Neural cell (in vitro differentiated cells): ENCODE measurements around the gene ESYT3. TPM values are rescaled to one million over a fixed set of nuclear protein-coding genes. Genes with fewer than 3 reads are reported as not detected.

Experiments
- H2AFZ ChIP-seq: fragments of 200-600, 300-800 bp; sonication (generic), shearing (Covaris generic); 2 replicates; pipeline ENCODE4 v1.6.0; 2014; ENCODE audit warnings: low read depth, mild to moderate bottlenecking, antibody characterized with exemption, low read length, moderate library complexity
- H3F3A ChIP-seq: fragments of 200-600 bp; shearing (Covaris generic); 2 replicates; pipeline ENCODE4 v1.6.1; 2016; ENCODE audit warnings: mild to moderate bottlenecking, moderate library complexity, mixed read lengths, antibody characterized with exemption, low read length; ENCODE audit not compliant: insufficient read depth, poor library complexity, severe bottlenecking
- H3K27ac ChIP-seq: fragments of 200-600, 300-800 bp; sonication (generic), shearing (Covaris generic); 2 replicates; pipeline ENCODE4 v1.5.1; 2014; ENCODE audit warnings: mild to moderate bottlenecking, low read length, moderate library complexity
- H3K27me3 ChIP-seq: fragments of 300-800, 200-600 bp; sonication (generic), shearing (Covaris generic); 2 replicates; pipeline ENCODE4 v1.6.0; 2014; ENCODE audit warnings: mild to moderate bottlenecking, low read depth, low read length, moderate library complexity; ENCODE audit not compliant: insufficient read depth
- H3K36me3 ChIP-seq: fragments of 300-800, 200-600 bp; sonication (generic), shearing (Covaris generic); 2 replicates; pipeline ENCODE4 v1.5.1; 2014; ENCODE audit warnings: mild to moderate bottlenecking, antibody characterized with exemption, low read length, moderate library complexity; ENCODE audit not compliant: insufficient read depth
- H3K4me2 ChIP-seq: fragments of 300-800, 200-600 bp; sonication (generic), shearing (Covaris generic); 2 replicates; pipeline ENCODE4 v1.6.0; 2014; ENCODE audit warnings: mild to moderate bottlenecking, low read length
- H3K4me3 ChIP-seq: fragments of 300-800, 200-600 bp; sonication (generic), shearing (Covaris generic); 2 replicates; pipeline ENCODE4 v1.5.1; 2014; ENCODE audit warnings: mild to moderate bottlenecking, low read length, moderate library complexity
- H3K79me2 ChIP-seq: fragments of 200-600 bp; shearing (Covaris generic); replicated peaks from 2 replicates; pipeline ENCODE4 v1.6.0; 2014; ENCODE audit warnings: mild to moderate bottlenecking, low read length, moderate library complexity; ENCODE audit not compliant: insufficient read depth
- H3K9ac ChIP-seq: fragments of 300-800, 200-600 bp; sonication (generic), shearing (Covaris generic); 2 replicates; pipeline ENCODE4 v1.6.1; 2016; ENCODE audit warnings: mild to moderate bottlenecking, low read length, mixed read lengths
- H3K9me2 ChIP-seq: fragments of 200-600 bp; shearing (Covaris generic); 2 replicates; pipeline ENCODE4 v1.6.1; 2016; ENCODE audit warnings: mild to moderate bottlenecking, low read length, mixed read lengths; ENCODE audit not compliant: insufficient read depth
- H3K9me3 ChIP-seq: fragments of 200-600, 300-800 bp; sonication (generic), shearing (Covaris generic); 2 replicates; pipeline ENCODE4 v1.6.1; 2016; ENCODE audit warnings: mild to moderate bottlenecking, mixed run types, low read length, moderate library complexity, mixed read lengths
- H4K20me1 ChIP-seq: fragments of 200-600 bp; shearing (Covaris generic); 2 replicates; pipeline ENCODE4 v1.6.1; 2016; ENCODE audit warnings: mild to moderate bottlenecking, mixed run types; ENCODE audit not compliant: insufficient read depth
- EP300 ChIP-seq: fragments of 450-650 bp; conservative IDR thresholded peaks from 2 replicates; pipeline ENCODE4 v1.6.1; 2014; ENCODE audit warnings: antibody characterized with exemption, mild to moderate bottlenecking, moderate library complexity; ENCODE audit not compliant: poor library complexity, severe bottlenecking
- EZH2 ChIP-seq: fragments of 200-600, 300-800 bp; shearing (Covaris generic), sonication (generic); IDR thresholded peaks from 2 replicates; pipeline ENCODE4 v1.6.1; 2014; ENCODE audit warnings: antibody characterized with exemption, low read length, borderline replicate concordance, mild to moderate bottlenecking; ENCODE audit not compliant: insufficient read depth, poor library complexity, severe bottlenecking
- MXI1 ChIP-seq: fragments of 450-650 bp; conservative IDR thresholded peaks from 2 replicates; pipeline ENCODE4 v1.6.1; 2014; ENCODE audit warnings: antibody characterized with exemption, mild to moderate bottlenecking; ENCODE audit not compliant: poor library complexity, severe bottlenecking
- POLR2AphosphoS5 ChIP-seq: IDR thresholded peaks from 2 replicates; pipeline ENCODE4 v1.6.1; 2012
- RAD21 ChIP-seq: fragments of 450-650 bp; conservative IDR thresholded peaks from 2 replicates; pipeline ENCODE4 v1.6.1; 2014; ENCODE audit warnings: antibody characterized with exemption, mild to moderate bottlenecking, moderate library complexity
- SMC3 ChIP-seq: fragments of 450-650 bp; conservative IDR thresholded peaks from 2 replicates; pipeline ENCODE4 v1.6.1; 2014; ENCODE audit warnings: antibody characterized with exemption, mild to moderate bottlenecking, moderate library complexity; ENCODE audit not compliant: poor library complexity
- TAF1 ChIP-seq: IDR thresholded peaks from 2 replicates; pipeline ENCODE4 v1.6.1; 2012; ENCODE audit warnings: low read depth
- polyA plus RNA-seq: library from polyadenylated mRNA; depleted of rRNA; stranded (reverse); fragments of >200 nt; gene quantifications from 2 replicates; pipeline ENCODE4 v1.2.3, GENCODE V29; 2014
- TF ChIP-seq, protein P1 (sequence below): IDR thresholded peaks from 2 replicates; pipeline ENCODE4 v1.6.1; 2012; ENCODE audit warnings: borderline replicate concordance
- TF ChIP-seq, protein P2 (sequence below): fragments of 450-650 bp; IDR thresholded peaks from 2 replicates; pipeline ENCODE4 v1.5.1; 2014; ENCODE audit warnings: antibody characterized with exemption, mild to moderate bottlenecking, moderate library complexity; ENCODE audit not compliant: poor library complexity, severe bottlenecking

ESYT3 gene
- polyA plus RNA-seq, 1 donor from 2014 or later: 0.33 TPM

DNA sequence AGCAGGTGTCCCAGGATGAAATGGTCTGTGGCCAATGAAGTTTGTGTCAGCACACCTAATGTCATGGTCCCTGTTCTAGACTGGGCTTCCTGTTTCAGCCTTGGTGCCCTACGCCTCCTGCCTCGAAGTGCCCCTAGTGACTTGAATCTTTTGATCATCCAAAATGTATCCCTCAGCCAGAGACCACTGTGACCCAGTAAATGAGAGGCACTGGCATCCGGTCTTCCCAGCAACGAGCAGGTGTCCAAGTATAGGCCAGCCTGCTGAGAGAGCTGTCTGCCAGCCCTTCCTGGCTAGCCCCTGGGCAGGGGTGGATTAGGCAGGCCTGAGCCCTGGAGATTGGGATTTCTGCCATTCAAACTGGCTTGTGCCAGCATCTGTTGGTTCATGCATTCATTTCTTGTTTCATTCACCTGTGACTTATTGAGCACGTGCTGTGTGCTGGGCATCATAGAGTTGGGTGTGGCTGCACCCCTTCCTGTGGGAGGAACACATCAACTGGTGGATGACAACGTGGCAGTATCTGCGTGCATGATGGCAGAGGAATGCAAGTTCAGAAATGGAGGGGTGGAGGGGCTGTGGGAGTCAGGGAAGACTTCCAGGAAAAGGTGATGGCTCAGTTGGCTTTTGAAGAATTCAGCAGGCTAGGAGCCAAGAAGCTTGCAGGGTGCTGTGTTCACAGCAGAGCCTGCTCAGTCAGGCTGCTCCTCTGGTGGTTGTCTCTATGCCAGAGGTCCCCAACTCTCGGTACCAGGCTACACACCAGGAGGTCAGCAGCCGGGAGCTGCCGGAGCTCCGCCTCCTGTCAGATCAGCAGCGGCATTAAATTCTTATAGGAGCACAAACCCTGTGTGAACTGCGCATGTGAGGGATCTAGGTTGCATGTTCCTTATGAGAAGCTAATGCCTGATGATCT, 21.6 kb downstream of the ESYT3 start:
- Histone ChIP-seq H3K9me3 (no peaks in the 10 kb centered on the region), H4K20me1 (no peaks in the 10 kb centered on the region), H3F3A (no peaks in the 10 kb centered on the region), H3K79me2 (no peaks in the 10 kb centered on the region), H3K36me3 (no peaks in the 10 kb centered on the region), H3K27ac (no peak overlapping the region), H3K9ac (no peak overlapping the region), H2AFZ (no peak overlapping the region), H3K9me2 (no peaks in the 10 kb centered on the region), H3K27me3 (no peaks in the 10 kb centered on the region), H3K4me3 (no peak overlapping the region), H3K4me2 (no peak overlapping the region)
- TF ChIP-seq POLR2AphosphoS5: no peak
- TF ChIP-seq TAF1: no peak
- TF ChIP-seq EZH2: no peak
- no peak for TF ChIP-seq MXI1
- no peak for TF ChIP-seq RAD21
- TF ChIP-seq, protein P1, sequence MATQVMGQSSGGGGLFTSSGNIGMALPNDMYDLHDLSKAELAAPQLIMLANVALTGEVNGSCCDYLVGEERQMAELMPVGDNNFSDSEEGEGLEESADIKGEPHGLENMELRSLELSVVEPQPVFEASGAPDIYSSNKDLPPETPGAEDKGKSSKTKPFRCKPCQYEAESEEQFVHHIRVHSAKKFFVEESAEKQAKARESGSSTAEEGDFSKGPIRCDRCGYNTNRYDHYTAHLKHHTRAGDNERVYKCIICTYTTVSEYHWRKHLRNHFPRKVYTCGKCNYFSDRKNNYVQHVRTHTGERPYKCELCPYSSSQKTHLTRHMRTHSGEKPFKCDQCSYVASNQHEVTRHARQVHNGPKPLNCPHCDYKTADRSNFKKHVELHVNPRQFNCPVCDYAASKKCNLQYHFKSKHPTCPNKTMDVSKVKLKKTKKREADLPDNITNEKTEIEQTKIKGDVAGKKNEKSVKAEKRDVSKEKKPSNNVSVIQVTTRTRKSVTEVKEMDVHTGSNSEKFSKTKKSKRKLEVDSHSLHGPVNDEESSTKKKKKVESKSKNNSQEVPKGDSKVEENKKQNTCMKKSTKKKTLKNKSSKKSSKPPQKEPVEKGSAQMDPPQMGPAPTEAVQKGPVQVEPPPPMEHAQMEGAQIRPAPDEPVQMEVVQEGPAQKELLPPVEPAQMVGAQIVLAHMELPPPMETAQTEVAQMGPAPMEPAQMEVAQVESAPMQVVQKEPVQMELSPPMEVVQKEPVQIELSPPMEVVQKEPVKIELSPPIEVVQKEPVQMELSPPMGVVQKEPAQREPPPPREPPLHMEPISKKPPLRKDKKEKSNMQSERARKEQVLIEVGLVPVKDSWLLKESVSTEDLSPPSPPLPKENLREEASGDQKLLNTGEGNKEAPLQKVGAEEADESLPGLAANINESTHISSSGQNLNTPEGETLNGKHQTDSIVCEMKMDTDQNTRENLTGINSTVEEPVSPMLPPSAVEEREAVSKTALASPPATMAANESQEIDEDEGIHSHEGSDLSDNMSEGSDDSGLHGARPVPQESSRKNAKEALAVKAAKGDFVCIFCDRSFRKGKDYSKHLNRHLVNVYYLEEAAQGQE: no peak
- TF ChIP-seq, protein P2, sequence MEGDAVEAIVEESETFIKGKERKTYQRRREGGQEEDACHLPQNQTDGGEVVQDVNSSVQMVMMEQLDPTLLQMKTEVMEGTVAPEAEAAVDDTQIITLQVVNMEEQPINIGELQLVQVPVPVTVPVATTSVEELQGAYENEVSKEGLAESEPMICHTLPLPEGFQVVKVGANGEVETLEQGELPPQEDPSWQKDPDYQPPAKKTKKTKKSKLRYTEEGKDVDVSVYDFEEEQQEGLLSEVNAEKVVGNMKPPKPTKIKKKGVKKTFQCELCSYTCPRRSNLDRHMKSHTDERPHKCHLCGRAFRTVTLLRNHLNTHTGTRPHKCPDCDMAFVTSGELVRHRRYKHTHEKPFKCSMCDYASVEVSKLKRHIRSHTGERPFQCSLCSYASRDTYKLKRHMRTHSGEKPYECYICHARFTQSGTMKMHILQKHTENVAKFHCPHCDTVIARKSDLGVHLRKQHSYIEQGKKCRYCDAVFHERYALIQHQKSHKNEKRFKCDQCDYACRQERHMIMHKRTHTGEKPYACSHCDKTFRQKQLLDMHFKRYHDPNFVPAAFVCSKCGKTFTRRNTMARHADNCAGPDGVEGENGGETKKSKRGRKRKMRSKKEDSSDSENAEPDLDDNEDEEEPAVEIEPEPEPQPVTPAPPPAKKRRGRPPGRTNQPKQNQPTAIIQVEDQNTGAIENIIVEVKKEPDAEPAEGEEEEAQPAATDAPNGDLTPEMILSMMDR: no peak
- no peak for TF ChIP-seq EP300
- no peak for TF ChIP-seq SMC3

- Histone ChIP-seq H3K27ac (no peak overlapping the region), H3K4me3 (no peak overlapping the region), H3F3A (no peaks in the 10 kb centered on the region), H2AFZ (no peak overlapping the region), H4K20me1 (no peaks in the 10 kb centered on the region), H3K79me2 (no peaks in the 10 kb centered on the region), H3K9me3 (no peaks in the 10 kb centered on the region), H3K9me2 (no peaks in the 10 kb centered on the region), H3K4me2 (no peak overlapping the region), H3K9ac (no peak overlapping the region), H3K36me3 (no peaks in the 10 kb centered on the region), H3K27me3 (no peaks in the 10 kb centered on the region)
- no peak for TF ChIP-seq EP300
- TF ChIP-seq SMC3: no peak
- no peak for TF ChIP-seq MXI1
- TF ChIP-seq POLR2AphosphoS5: no peak
- TF ChIP-seq, protein P2: no peak
- no peak for TF ChIP-seq TAF1
- no peak for TF ChIP-seq EZH2
- TF ChIP-seq RAD21: no peak
- TF ChIP-seq, protein P1: no peak
These were observed 22.8 kb downstream of the ESYT3 start for GRCh38 chr3:138456961-138457862.
